GM21737 (cell line): ENCODE results near the gene EXOC3L1.

Experiments used
- ATAC-seq: cut with Tn5 transposase; IDR thresholded peaks from one replicate; pipeline ENCODE4 v1.9.1; 2021; ENCODE audit warnings: mild to moderate bottlenecking, moderate library complexity; ENCODE audit not compliant: unreplicated experiment

Gene EXOC3L1

GRCh38 chr16:67190041-67190440 is at the start of gene EXOC3L1:
Gene EXOC3L1, minus strand, starts transcription at chr16:67190136. Its CDS starts 460 bp downstream, at chr16:67189676.
- ATAC-seq: no peak

GRCh38 chr16:67238806-67239470 is 49.0 kb upstream of the EXOC3L1 start:
- no peak for ATAC-seq

- ATAC-seq: no peak
Measured at GRCh38 chr16:67238278-67238575, 48.3 kb upstream of the EXOC3L1 start.

GRCh38 chr16:67237396-67238277 is 47.7 kb upstream of the EXOC3L1 start:
- ATAC-seq: no peak

- no peak for ATAC-seq
Measured at GRCh38 chr16:67236563-67237395, 46.8 kb upstream of the EXOC3L1 start.

GRCh38 chr16:67235816-67236562 is 46.1 kb upstream of the EXOC3L1 start:
- no peak for ATAC-seq

GRCh38 chr16:67234180-67234597 is 44.3 kb upstream of the EXOC3L1 start:
- no peak for ATAC-seq

- ATAC-seq: no peak
Measured at GRCh38 chr16:67233596-67233995, 43.7 kb upstream of the EXOC3L1 start.

- ATAC-seq: no peak
Measured at GRCh38 chr16:67230809-67231660, 41.1 kb upstream of the EXOC3L1 start.

- ATAC-seq: no peak
Measured at GRCh38 chr16:67229906-67230808, 40.2 kb upstream of the EXOC3L1 start.

GRCh38 chr16:67228905-67229304 is 39.0 kb upstream of the EXOC3L1 start:
- ATAC-seq: no peak

GRCh38 chr16:67228034-67228785 is 38.3 kb upstream of the EXOC3L1 start:
- no peak for ATAC-seq

- ATAC-seq: no peak
Measured at GRCh38 chr16:67227567-67227921, 37.6 kb upstream of the EXOC3L1 start.

GRCh38 chr16:67226804-67227566 is 37.0 kb upstream of the EXOC3L1 start, which contains the start of gene TMEM208:
Gene TMEM208, plus strand, starts transcription at chr16:67227130. Its CDS starts 89 bp downstream, at chr16:67227219.
- ATAC-seq: peak; percentile 90

- ATAC-seq: no peak
Measured at GRCh38 chr16:67226295-67226803, 36.4 kb upstream of the EXOC3L1 start.

GRCh38 chr16:67223992-67224391 is 34.1 kb upstream of the EXOC3L1 start:
- no peak for ATAC-seq
